Thoracic aorta (tissue), 2 donors: ENCODE data around the gene RNU6-1. TPM values are rescaled to one million over a fixed set of nuclear protein-coding genes. Genes with fewer than 3 reads are reported as not detected.

Source experiments
- ATAC-seq: fragments of 150-250 bp; one replicate; pipeline ENCODE4 v1.8.0; 2017; ENCODE audit warnings: low read depth; ENCODE audit not compliant: insufficient number of reproducible peaks, low FRiP score
- DNase-seq: peaks from one replicate; pipeline ENCODE4 v3.0.0-alpha.2; 2020; ENCODE audit warnings: low spot score
- H3K27ac ChIP-seq, 2 donors: fragments of 200-600 bp; sonication (generic); 1 replicate in 1 of 2; 2 replicates in 1 of 2; pipeline ENCODE4 v1.5.1; 2016; ENCODE audit warnings: mild to moderate bottlenecking in 2 of 2, moderate library complexity in 2 of 2
- H3K27me3 ChIP-seq: fragments of 200-600 bp; sonication (generic); replicated peaks from 2 replicates; pipeline ENCODE4 v1.6.0; 2016; ENCODE audit warnings: mild to moderate bottlenecking; ENCODE audit not compliant: insufficient read depth
- H3K36me3 ChIP-seq: fragments of 200-600 bp; sonication (generic); one replicate; pipeline ENCODE4 v1.5.1; 2016
- H3K4me1 ChIP-seq, 2 donors: fragments of 200-600 bp; sonication (generic); 1 replicate in 1 of 2; 2 replicates in 1 of 2; pipeline versions ENCODE4 v1.5.1 to v1.6.0; 2016; ENCODE audit warnings: low read depth in 2 of 2, mild to moderate bottlenecking in 1 of 2; ENCODE audit not compliant: control insufficient read depth in 1 of 2
- H3K4me3 ChIP-seq: fragments of 200-600 bp; sonication (generic); 2 replicates; pipeline ENCODE4 v1.5.1; 2016; ENCODE audit warnings: mild to moderate bottlenecking
- H3K9me3 ChIP-seq: fragments of 200-600 bp; sonication (generic); 2 replicates; pipeline ENCODE4 v1.5.1; 2016
- CTCF ChIP-seq: fragments of 200-600 bp; sonication (generic); IDR thresholded peaks from one replicate; pipeline ENCODE4 v1.5.1; 2019; ENCODE audit warnings: antibody characterized with exemption
- total RNA-seq, 2 donors: library from RNA; depleted of rRNA; stranded (reverse); fragments of >200 nt; gene quantifications; one replicate each; pipeline versions ENCODE4 v1.1.0 to v1.2.3, GENCODE V29; 2016

Gene RNU6-1
- total RNA-seq, 2 donors from 2014 or later = not detected

DNA sequence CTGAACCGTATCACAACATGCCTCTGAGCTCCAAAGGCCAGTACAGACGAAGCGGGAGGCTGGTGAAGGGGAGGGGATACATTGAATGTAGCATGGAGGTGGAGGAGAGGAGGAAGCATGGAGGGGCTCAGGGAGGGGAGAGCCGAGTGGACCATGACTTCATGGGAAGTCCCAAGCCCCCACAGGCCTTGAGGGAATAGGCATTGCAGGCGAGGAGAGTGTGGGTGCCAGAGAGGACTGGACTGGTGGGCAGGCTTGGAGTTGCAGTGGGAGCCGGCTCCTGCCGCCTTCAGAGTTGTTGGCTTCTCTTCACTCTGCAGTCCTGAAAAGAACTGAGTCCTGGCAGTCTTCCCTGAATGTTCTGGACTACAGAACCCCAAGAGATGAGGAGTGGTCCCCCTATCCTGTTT lies 3.3 kb upstream of the RNU6-1 start:
- H3K4me3 ChIP-seq = no peak overlapping the region
- no peak for TF ChIP-seq CTCF
- no peaks in the 10 kb centered on the region for H3K27me3 ChIP-seq
- H3K36me3 ChIP-seq = no peaks in the 10 kb centered on the region
- ATAC-seq (no peak), DNase-seq (no peak)
- H3K27ac ChIP-seq = no peak overlapping the region
- H3K9me3 ChIP-seq = no peaks in the 10 kb centered on the region
- H3K4me1 ChIP-seq = peaks cover 0 to 20% of the 10 kb centered on the region in 2 donors

DNA sequence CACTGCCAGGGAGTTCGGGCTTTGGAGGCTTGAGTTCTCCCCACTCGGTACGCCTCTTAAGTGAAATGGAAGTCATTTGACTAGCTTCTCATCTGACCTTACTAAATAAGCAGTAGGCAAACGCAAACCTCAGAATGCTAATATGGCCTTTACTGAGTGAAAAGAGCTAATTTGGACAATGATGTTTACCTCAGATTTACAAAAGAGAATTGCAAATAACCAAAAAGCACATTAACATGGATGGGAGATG lies 1.6 kb upstream of the RNU6-1 start:
- Histone ChIP-seq H3K27me3 (no peaks in the 10 kb centered on the region), H3K4me1 (peaks cover 0 to 20% of the 10 kb centered on the region in 2 donors), H3K27ac (peak overlapping the region in 1 of 2 donors; percentile 99), H3K36me3 (no peaks in the 10 kb centered on the region), H3K4me3 (peak overlapping the region; percentile 99), H3K9me3 (no peaks in the 10 kb centered on the region)
- ATAC-seq = no peak
- no peak for DNase-seq
- no peak for TF ChIP-seq CTCF

- Histone ChIP-seq H3K9me3 (no peaks in the 10 kb centered on the region), H3K27me3 (no peaks in the 10 kb centered on the region), H3K4me1 (peaks cover 3 to 23% of the 10 kb centered on the region in 2 donors), H3K4me3 (peak overlapping the region; percentile 99), H3K27ac (peak overlapping the region; percentile 97 to 99), H3K36me3 (no peaks in the 10 kb centered on the region)
- ATAC-seq (no peak), DNase-seq (no peak)
- TF ChIP-seq CTCF = no peak
These were observed 1.1 kb upstream of the RNU6-1 start for GRCh38 chr15:67840749-67841512.

GRCh38 chr15:67839499-67839928 lies 331 bp downstream of the RNU6-1 start:
- DNase-seq = no peak
- TF ChIP-seq CTCF = no peak
- Histone ChIP-seq H3K9me3 (no peaks in the 10 kb centered on the region), H3K36me3 (no peaks in the 10 kb centered on the region), H3K4me3 (peak overlapping the region; percentile 99), H3K27me3 (no peaks in the 10 kb centered on the region), H3K27ac (peak overlapping the region; percentile 97 to 99), H3K4me1 (peaks cover 13 to 37% of the 10 kb centered on the region in 2 donors)
- ATAC-seq = no peak

- H3K27me3 ChIP-seq = peaks cover under 1% of the 10 kb centered on the region
- H3K36me3 ChIP-seq = no peaks in the 10 kb centered on the region
- no peak for ATAC-seq
- DNase-seq = no peak
- peak overlapping the region; percentile 11 to 97 for H3K27ac ChIP-seq
- TF ChIP-seq CTCF = peak; percentile 25
- peak overlapping the region; percentile 99 for H3K4me3 ChIP-seq
- no peaks in the 10 kb centered on the region for H3K9me3 ChIP-seq
- peaks cover 20 to 44% of the 10 kb centered on the region in 2 donors for H3K4me1 ChIP-seq
These were observed 984 bp downstream of the RNU6-1 start for GRCh38 chr15:67838789-67839332.
